ENCODE data around the gene C2orf78.
"Not testable (repeated sequence)": the region's sequence is repeated elsewhere in the genome, so short reads cannot be mapped to it uniquely, and the experiment has no call there.

C2orf78 gene

DNA sequence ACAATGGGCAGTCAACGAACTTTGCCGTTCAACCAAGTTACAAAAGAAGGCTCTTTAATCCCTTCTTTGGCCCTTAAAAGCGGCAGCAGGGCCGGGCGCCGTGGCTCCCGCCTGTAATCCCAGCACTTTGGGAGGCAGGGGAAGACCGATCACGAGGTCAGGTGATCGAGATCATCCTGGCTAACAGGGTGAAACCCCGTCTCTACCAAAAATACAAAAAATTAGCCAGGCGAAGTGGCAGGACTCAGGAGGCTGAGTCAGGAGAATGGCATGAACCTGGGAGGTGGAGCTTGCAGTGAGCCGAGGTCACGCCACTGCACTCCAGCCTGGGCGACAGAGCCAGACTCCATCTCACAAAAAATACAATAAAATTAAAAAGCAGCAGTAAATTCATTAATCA lies 581 bp upstream of the C2orf78 start:
- DNase-seq: not testable (repeated sequence)

DNA sequence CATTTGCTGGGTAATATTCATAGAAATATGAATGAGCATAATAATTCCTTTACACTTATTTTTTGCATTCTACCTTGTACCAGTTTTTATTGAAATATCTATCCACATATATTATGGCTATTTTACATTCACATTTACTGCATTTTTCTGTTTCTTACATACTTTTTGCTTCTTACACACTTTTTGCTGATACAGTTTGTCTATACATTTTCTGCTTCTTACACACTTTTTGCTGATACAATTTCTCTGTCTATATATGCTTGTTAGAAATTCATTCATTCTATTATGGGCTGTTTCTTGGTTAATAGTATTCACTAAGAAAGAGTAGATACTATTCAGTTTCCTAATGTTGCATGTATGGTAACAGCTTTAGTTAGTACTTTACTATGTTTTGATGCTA lies 27.9 kb downstream of the C2orf78 start:
- DNase-seq: no peak

DNA sequence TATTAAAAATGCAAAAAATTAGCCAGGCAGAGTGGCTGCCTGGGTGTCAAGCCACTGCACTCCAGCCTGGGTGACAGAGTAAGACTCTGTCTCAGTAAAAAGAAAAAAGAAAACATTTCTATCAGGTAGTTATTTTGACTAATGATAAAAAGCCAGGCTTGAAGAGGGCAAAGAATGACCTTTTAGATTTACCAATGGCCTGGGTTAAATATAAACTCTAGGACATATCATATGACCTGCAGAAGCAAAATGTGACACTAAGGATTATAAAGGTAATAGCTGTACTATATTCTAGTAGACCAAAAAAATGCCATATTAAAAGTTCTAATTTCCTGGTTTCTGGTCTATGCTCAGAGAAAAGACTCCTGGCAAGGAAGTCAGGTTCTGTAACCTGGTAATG lies 28.7 kb downstream of the C2orf78 start:
- DNase-seq: no peak

DNA sequence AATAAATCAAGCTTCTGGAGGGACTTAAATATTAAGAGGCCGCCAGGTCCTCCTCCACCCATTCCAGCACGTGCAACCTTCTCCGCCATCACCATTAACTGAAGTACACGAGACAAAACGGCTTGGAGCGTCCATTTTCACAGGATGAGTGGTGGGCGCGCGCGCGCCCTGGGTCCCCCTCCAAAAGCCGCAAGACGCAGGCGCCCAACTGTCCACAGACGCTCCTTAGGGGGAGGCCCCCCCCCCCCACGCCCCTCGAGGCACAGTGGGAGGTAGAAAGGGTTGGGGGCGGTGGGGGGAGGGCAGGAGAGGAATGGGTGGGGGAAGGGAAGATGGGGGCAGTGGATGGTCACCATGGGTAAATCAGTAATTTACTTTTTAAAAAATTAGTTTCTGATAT lies 34.3 kb downstream of the C2orf78 start:
- DNase-seq: no peak

DNA sequence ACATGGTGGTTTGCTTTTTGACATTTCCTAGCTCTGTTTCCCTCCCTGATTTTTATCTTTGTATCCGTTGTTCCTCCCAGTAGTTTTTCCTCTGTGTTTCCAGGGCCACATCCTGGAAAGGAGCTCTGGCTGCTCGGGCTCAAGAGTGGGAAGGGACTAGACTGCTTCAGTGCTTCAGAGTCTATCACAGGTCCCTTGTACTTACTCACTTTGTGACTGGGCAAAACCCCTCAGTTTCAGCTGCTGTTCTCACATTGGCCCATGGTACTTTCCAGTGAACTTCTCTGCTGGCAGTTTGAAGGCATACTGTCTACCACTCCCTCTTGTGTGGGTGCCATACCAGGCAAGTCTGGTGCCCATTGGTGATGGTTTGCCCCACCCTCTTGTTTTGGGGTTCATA lies 37.2 kb downstream of the C2orf78 start:
- no peak for DNase-seq

DNA sequence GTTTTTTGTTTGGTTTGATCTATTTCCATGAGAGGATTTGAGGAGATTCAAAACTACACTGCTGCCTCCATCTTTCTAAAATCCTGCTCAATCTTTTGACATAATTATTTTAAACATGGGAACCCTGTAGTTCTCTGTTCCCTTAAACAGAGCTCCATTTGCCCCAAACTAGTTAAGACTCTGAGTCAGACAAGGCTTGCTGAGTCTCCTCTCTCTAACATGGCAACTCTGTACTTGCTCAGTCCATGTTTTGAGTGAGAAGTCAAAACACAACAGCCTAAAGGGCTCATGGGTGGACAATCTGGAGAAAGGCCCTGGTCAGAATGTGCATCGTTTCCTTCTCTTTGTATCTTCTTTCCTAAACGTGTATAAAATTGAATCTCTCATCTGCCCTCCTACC lies 37.7 kb downstream of the C2orf78 start:
- DNase-seq: no peak

DNA sequence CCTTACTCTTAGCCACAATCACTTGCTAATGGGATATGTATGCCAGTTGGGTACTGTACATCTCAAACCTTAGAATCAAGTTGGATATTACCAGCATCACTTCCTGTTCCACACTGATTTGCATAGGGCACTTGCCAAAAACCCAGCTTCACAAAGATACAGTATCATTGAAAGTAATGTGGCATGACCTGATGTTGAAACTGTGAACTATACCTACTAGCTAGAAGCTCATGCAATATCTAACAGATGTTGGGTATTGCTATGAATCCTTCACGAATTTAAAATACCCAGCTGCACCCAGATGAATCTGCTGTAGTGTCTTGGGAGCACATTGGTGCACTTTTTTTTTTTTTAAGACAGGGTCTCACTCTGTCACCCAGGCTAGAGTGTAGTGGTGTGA lies 38.3 kb downstream of the C2orf78 start:
- no peak for DNase-seq

DNA sequence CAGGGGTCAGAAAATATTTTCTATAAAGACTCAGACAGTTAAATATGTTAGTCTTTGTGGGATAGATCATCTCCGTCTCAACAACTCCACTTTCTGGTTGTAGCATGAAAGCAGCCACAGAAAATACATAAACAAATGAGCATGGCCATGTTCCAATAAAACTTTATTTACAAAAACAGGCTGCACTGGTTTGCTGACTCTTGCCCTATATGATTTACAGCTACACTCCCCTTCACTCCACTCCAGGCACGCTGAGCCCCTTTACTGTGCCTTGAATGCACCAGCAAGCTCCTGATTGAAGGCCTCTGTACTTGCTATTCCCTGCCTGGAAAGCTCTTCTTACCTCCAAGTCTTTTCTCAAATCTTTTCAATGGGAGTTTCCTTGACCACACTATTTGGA lies 39.0 kb downstream of the C2orf78 start:
- DNase-seq: no peak

DNA sequence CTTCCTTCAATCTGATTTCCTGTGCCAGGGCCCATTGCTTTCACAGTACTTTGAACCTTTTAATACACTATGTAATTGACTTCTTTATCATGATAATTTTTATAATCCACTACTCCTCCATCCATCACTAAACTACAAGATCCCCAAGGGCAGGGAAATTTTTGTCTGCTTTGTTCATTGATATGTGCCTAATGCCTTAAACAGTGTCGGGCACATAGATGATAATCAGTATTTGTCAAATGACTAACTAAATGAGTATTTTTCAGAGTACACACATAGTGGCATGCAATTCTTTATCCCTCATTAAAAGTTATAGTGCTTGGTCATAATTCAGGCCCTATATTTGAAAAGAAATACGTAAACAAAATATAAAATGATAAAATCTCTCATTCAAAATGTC lies 39.4 kb downstream of the C2orf78 start:
- DNase-seq: no peak

DNA sequence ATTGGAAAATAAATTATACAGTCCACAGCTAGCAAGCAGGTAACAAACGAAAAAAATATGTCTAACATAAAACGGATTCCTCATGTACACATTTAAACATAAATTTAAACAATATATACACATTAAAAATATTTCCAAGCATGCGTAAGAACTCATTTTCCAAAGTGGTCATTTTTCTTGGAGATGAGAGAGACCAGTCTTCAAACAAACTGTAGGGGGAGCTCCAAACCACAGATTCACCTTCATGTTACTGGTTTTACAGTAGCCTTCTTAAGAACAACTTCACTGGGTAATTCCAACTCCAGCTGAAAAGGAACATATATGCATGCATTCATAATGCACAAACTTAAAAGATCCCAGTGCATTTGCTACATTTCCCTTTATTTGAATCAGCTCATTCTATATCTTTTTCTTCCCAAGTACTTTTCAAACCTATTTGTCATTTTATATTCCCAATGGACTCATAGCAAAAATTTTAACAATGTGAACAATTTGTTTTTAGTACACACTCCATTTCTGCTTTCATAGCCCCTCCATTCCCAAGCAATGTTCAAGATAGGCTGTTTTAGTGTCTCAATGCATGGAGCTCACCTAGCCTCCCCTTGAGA lies 40.0 kb downstream of the C2orf78 start:
- DNase-seq: no peak

DNA sequence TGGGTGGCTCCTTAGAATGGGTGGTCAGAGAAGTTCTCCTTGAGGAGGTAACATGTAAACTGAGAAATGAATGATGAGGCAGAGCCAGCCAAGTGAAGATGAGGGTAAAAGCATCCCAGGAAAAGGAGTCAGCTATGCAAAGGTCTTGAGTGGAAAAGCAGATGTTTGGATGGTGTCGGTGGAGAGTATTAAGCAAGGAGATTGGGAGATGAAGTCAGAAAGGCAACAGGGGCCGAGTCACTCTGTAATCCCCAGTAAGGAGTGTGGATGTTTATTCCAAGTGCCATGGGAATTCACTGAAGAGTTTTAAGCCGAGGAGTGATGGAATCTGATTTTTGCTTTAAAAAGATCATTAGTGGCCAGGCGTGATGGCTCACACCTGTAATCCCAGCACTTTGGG lies 41.4 kb downstream of the C2orf78 start:
- no peak for DNase-seq

DNA sequence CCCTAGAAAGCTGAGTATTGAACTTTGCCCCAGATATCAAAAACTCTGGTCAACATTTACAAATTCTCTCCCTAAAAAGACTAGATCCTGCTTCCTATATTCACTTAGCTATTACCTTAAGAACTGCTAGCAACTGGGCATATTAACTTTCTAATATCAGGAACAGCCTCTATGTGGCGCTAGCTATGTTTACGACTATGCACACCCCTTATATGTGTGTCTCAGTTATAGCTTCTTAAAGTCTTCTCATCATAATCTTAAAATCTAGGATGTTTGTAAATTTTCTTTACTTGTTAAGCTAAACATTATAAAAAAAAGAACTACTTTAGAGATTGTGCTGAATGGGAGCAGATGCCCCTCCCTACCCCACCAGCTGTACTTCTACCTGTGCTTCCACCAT lies 43.0 kb downstream of the C2orf78 start:
- DNase-seq: no peak

DNA sequence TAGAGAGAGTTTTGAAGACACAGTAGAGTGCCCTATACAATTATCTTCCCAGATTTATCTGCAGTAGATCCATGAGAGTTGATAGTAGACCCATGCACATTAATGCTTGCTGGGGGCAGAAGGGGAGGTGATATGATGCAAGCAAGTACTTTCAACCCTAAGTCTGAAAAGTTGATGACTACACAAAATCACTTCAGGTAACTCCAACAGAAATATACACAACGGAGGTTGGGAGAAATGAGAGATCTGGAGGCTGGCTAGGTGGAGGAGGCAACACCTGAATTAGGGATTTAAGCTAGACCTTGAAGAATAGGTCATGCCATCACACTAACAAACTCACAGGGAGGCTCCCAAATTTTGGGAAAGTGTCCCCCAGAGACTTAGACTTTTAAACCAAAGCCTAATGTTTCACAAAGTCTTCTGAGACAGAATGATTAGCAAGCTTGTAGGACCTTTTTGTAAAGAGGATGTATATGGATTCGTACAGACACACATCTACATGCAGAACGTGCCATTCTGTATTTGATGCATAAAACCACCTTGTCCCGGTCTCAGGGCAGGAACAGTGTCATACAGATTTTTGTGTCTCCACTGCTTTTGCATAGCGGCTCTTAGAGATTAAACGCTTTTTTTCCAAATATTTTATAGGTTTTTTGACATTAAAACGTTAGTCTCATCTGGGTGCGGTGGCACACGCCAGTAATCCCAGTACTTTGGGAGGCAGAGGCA lies 43.8 kb downstream of the C2orf78 start:
- DNase-seq: no peak

DNA sequence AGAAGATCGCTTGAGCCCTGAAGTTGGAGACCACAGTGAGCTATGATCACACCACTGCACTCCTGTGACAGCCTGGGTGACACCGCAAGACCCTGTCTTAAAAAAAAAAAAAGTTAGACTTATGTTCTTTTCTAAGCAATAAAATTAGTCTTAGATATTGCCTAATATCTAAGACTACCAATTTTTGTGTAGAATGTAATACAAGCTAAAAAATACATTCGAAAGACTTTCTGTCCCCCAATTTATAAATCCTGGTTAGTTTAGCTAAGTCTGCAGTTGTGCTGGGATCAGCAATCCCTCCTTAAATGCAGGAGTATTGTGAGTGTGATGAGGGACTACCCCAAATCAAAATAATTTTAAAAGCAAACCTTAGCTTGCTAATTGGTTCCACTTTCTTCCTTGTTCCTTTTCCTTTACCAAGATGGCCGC lies 44.4 kb downstream of the C2orf78 start:
- DNase-seq: no peak

DNA sequence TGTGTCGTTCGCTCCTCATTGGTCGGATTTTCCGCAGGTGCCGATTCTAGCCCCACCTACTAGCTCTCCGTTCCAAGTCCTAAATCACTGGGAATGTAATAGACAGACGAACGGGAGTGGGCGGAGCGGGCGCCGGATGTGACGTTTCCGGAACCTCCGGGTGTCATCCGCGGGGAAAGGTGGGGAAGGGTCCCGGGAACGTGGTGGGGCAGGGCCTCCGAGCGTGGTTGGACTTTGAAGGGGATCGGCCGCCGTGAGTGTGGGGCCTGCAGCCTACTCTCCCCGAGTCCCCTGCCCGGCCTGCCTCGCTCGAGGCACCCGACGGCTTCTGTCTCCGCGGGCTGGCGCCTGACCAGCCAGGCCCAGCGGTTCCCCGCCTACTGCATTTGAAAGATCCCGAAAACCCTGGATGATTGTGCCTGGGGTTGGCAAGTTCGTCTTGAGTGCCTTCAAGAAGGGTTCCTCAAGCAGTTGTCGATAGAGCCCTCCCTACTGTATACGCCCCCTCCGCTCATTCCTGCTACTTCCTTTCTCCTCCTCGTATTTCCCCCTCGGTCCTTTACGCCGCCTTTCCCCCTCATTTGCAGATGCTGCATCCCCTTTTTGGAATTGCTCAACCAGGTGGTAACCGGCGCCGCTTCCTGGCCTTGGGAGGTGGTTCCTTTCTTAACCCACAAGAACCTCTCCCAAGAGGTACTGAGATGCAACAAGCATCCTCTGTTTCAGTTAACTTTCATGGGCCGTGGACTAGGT lies 45.0 kb downstream of the C2orf78 start, which contains the start of gene STAMBP:
STAMBP (plus strand) TSS at position 144 of the 753 bp plus-strand sequence. CDS start 1,896 bp downstream, outside the sequence.
- peak; percentile 92 for DNase-seq

DNA sequence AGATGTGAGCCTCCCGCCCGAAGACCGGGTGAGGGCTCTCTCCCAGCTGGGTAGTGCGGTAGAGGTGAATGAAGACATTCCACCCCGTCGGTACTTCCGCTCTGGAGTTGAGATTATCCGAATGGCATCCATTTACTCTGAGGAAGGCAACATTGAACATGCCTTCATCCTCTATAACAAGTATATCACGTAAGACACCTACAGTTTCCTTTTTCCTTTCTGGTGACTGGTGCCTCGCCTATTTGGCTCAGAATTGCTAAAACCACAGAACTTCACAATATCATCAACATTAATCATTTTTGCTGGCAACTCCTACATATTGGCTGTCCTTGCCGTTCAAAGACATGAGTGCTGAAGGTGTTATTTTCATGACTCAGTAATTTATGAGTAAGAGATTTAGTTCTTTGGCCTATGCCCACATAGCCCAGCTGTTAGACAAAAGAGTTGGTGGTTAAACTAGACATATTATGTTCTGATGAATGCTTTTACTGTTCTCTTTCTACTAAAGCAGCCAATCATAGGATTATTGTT lies 47.0 kb downstream of the C2orf78 start:
- no peak for DNase-seq

DNA sequence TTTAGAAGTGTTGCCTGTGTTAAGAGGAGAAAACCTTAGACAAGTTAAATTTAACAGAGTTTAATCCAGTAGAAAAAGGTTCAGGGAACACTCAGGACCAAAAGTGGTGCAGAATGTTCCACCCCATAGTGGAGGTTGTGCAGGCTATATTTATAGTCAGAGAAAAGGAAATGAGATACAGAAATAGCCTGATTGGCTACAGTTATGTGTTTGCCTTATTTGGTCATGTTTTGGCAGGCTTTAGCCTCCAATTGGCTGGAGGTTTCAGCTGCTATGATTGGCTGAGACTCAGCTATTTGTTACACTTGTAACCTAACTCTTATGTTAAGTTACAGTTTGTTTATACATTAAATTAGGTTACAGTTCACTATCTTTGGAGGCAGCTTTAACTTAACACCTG lies 48.9 kb downstream of the C2orf78 start:
- DNase-seq: no peak

DNA sequence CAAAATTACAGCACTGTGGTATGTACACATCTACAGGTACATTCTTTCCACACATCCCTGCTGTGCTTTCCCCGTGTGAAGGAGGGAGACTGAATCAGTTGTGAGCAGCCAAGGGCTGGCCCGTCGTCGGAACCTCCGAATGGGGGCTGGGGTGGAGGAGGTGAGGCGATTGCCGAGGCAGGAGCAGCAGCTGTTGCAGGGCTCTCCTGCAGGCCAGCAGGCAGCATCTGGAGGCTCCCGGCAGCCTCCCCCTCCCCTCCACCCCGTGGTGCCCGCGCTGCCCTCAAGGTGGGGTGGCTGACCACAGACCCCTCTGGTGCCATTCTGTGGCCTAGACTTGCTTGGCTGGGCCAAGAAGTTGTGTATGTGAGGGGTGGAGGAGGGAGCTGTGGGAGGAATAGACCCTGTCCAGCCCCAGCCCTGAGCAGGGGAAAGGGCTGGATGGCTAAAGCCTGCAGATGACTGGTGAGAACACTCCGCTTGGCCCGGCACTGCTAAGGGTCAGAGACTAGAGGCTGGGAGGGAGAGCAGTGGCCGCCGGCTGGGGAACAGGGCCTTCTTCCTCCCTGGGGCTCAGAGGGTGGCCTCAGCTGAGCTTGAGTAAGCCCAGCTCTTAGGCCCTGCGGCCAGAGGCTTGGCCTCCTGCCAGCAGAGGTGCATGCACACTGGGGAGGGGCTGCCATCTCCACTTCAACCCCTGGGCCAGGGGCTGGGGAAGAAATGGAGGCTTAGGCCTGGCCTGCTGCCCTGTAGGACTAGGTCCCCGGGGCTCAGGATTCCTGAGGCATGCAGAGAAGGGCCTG lies 52.4 kb downstream of the C2orf78 start:
- no peak for DNase-seq

DNA sequence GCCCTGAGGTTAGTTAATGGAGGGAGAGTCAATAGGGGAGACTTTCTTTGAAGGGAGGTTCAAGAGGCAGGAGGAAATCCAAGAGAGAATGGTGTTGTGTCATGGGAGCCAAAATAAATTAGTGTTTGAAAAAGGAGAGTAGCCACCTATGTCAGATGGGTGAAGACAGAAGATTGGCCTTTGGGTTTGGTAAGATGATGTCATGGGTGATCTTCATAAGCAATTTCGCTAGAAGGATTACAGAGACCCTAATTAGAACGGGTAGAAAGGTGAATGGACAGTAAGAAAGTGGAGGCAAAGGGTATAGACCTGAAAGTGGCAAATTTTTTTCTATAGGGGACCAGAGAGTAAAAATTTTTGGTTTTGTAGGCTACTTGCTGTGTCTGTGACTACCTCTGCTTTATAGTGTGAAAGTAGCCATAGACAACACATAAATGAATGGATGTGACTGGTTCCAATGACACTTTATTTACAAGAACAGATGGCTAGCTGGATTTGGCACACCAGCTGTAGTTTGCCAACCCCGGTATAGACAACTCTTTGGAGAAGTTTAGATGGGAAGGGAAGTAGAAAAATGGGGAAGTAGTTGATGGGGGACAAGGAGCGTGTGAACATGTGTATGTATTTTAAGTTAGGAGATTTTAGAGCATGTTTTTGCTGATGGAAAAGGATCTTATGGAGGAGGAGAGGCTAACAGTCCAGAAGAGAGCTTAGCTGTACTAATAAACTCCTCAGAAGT lies 54.0 kb downstream of the C2orf78 start:
- no peak for DNase-seq

DNA sequence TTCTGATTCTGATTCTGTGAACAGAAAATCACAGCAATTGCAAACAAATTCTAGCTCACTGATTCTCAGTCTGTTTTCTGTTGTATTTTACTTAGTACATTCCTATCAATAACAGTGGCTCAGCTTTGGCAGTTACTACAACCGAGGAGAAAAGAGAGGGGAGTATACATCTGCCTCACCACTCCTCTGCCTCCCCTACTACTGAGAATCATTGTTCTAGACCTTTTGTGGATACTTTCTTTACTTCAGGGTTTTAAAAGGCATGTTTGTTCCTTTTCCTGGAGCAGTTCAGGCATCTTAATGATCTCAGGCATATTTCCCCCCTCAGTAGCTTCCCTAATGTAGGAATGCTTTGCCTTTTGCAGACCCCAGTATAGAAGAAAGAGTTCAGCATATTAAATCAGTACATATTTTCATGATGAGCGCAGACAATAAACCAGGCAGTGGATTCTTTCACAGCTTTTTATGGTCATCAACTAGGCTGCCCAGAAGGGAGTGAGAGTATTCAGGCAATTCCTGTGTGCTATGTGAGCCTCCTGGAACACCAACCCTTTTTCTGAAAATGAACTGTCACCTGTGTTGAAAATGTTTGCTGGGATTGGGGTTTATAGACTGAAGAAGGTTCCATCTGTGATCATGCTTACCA lies 55.0 kb downstream of the C2orf78 start:
- DNase-seq: no peak

DNA sequence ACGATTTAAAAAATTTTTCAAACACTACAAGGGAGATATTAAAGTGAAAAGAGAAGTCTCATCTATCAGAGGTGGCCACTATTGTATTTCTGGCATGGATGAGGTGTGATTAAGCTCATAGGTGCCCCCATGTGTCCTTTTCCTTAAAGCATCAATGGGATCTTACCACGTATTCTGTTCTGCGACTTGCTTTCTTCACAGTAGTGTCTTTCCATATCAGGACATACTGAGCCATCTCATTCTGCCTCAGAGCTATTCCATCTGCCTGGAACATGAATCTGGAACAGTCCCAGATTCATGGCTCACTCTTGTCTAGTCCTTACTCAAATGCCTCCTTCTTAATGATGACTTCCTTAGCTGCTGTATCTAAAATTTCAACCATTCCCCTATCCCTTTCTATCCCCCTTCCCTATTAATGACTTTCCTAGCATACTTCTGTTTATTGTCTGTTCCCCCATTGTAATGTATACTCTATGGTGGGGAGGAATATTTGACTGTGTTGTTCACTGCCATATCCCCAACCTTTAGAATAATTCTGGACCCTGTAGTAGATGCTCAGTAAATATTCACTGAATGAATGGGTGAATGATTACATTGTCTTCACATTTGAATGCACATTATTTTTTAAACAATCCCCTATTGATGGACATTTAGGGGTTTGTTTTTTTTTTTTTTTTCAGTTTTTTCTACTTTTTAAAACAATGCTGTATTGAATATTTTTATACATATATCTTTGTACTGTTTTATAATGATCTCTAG lies 55.8 kb downstream of the C2orf78 start:
- no peak for DNase-seq
